Epithelial cell of esophagus (primary cell): ENCODE data around the gene FBXL19.
A peak's percentile ranks its signal among the peaks of the same experiment; 100 is the strongest.

Source experiments
- DNase-seq: peaks from one replicate; pipeline ENCODE4 v3.0.0; 2010; ENCODE audit warnings: low read depth
- H3K4me3 ChIP-seq: 2 replicates; pipeline ENCODE4 v1.5.1; 2011; ENCODE audit warnings: mild to moderate bottlenecking, low read length, control low read depth
- CTCF ChIP-seq: IDR thresholded peaks from 2 replicates; pipeline ENCODE4 v1.5.1; 2011; ENCODE audit warnings: low read depth, mild to moderate bottlenecking, low read length, control low read depth, inconsistent platforms; ENCODE audit not compliant: insufficient read depth; ENCODE audit errors: missing control alignments

The FBXL19 gene

GRCh38 chr16:30953511-30954124 is 30.2 kb downstream of the FBXL19 start:
- peak; percentile 75 for TF ChIP-seq CTCF
- peak; percentile 78 for DNase-seq
- no peak overlapping the region for H3K4me3 ChIP-seq

- TF ChIP-seq CTCF = no peak
- no peak overlapping the region for H3K4me3 ChIP-seq
- DNase-seq = no peak
These were observed 31.6 kb downstream of the FBXL19 start for GRCh38 chr16:30954993-30955392.

DNA sequence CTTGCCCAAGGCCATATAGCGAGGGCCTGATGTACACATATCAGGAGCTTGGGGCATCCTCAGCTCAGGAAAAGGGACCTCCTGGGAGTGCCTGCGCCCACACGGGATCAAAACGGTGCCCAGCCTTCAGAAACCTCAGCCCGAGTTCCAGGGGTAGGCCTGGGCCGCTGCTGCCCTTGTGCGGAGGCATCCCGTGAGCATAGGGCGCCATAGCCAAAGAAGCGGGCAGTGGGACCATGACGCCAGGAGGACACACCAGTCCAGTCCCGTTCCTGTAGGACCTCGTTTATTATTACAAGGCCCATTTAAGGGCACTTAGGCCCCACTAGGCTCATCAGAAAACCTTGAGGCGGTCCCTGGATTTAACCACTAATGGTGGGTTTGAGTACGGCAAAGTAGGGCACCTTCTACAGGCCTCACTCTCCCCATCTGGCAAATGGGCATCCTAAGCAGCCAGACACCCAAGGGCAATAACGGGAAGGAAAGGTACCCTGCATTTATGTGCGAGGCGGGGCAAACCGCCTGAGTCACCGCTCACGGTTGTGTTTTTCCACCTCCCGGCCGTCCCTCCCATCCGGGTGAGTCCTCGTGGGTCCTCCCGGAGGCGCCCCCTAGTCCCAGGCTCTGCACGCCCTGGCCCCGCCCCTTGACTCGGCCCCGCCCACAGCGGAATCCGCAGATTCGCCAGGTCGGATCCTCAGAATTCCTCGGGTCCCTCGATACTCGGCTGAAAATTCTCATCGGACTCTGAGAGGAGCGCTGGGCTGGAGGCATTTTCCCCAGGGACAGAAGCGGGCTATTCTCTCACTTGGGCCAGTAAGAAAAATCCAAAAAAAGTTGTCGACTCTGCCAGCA is 33.5 kb downstream of the FBXL19 start:
- H3K4me3 ChIP-seq = peak overlapping the region; percentile 84
- DNase-seq = peak; percentile 92
- peak; percentile 18 for TF ChIP-seq CTCF

DNA sequence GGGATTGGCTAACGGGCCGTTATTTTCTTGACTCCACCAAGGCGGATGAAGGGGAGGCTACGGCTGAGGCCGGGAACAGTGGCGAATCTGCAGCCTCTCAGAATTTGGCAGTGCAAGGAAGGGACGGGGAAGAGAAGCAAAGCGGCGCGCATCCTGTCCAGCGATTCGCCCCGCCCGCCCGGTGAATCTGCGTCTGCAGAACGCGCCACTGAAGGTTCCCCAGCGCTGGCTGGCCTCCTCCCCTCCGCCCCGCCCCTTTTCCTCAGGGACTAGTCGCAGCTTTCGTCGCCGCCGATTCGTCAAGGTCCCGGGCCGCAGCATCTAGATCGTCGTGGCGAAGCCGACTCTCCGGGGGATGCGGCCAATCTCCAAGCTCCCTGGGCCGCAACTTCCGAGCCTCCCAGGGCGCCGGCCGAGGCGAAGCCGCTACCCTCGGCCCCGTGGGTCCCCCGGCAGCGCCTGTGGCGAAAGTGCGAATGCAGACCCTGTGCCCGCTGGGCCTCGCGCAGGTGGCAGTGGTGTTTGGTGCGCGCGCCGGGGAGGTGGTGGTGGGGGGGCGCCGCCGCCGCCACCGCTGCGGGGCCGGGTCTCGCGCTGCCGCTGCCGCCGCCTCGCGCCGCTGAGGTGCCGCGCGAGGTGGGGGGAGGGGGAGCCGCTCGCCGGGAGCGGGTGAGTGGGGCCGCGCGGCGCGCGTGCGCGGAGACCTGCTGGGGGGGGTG is 34.2 kb downstream of the FBXL19 start, which contains the start of gene SETD1A:
Gene SETD1A, plus strand, starts transcription at position 299 of the 719 bp plus-strand sequence. CDS start 978 bp downstream, outside the sequence.
- peak; percentile 97 for DNase-seq
- no peak for TF ChIP-seq CTCF
- peak within 1 kb of the TSS; percentile 84 for H3K4me3 ChIP-seq

GRCh38 chr16:30958175-30959079 is 35.1 kb downstream of the FBXL19 start:
- peak; percentile 46 for DNase-seq
- peak overlapping the region; percentile 84 for H3K4me3 ChIP-seq
- no peak for TF ChIP-seq CTCF

DNA sequence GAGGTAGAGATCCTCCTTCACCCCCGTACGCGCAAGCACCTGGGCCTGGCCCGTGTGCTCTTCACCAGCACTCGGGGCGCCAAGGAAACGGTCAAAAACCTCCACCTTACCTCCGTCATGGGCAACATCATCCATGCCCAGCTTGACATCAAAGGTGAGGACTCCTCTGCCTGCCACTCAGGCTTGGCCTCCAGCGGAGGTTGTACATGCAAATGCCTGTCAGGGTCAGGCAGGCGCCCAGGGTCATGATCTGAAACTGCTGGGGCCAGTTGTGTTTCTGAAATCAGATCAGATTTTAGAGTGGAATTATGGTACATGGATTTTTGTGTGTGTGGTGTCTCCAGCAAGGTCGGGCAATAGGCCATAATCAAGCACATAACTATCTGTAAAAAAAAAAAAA is 38.0 kb downstream of the FBXL19 start:
- no peak for DNase-seq
- no peak for TF ChIP-seq CTCF
- H3K4me3 ChIP-seq = no peak overlapping the region
